A673 (cell line): Measurements from ENCODE around the gene TMEM202. TPM values are rescaled to one million over a fixed set of nuclear protein-coding genes. Genes with fewer than 3 reads are reported as not detected.

Source experiments
- BruUV-seq: library from RNA; stranded (reverse); fragments of 400-500 nt; replicated peaks from 2 replicates; lab custom pipeline; 2021; lab: Mats Ljungman, UMichigan
- CTCF ChIA-PET: fragments of 300-600 bp; sonication (Branson Sonifier 250); formaldehyde crosslinking; loops from one replicate; lab custom pipeline; 2022; ENCODE audit warnings: antibody characterized with exemption; lab: Charles Lee
- POLR2A ChIA-PET: fragments of 300-600 bp; sonication (Branson Sonifier 250); formaldehyde crosslinking; loops from one replicate; lab custom pipeline; 2022; ENCODE audit warnings: antibody characterized with exemption; ENCODE audit not compliant: low non-redundant PET; lab: Charles Lee
- DNase-seq: peaks from one replicate; pipeline ENCODE4 v3.0.0-alpha.2; 2015; ENCODE audit warnings: low spot score
- H3K27ac ChIP-seq: fragments of 200-600 bp; sonication (generic); 2 replicates; pipeline ENCODE4 v1.5.1; 2016; ENCODE audit warnings: mixed run types, low read depth, mild to moderate bottlenecking, mixed read lengths, antibody characterized with exemption, low read length; ENCODE audit not compliant: poor library complexity, severe bottlenecking
- H3K27me3 ChIP-seq: fragments of 200-600 bp; sonication (generic); replicated peaks from 2 replicates; pipeline ENCODE4 v1.6.1; 2017; ENCODE audit warnings: mixed run types, low read depth, mild to moderate bottlenecking, mixed read lengths, antibody characterized with exemption, low read length; ENCODE audit not compliant: insufficient read depth, poor library complexity
- H3K36me3 ChIP-seq: fragments of 200-600 bp; sonication (generic); 2 replicates; pipeline ENCODE4 v1.6.1; 2016; ENCODE audit warnings: mixed run types, mild to moderate bottlenecking, mixed read lengths, antibody characterized with exemption, low read length; ENCODE audit not compliant: insufficient read depth, poor library complexity, severe bottlenecking
- H3K4me1 ChIP-seq: fragments of 200-600 bp; sonication (generic); 2 replicates; pipeline ENCODE4 v1.6.1; 2017; ENCODE audit warnings: mixed run types, mild to moderate bottlenecking, mixed read lengths, antibody characterized with exemption, low read length; ENCODE audit not compliant: insufficient read depth, poor library complexity, severe bottlenecking
- H3K4me3 ChIP-seq: fragments of 200-600 bp; sonication (generic); 2 replicates; pipeline ENCODE4 v1.5.1; 2016; ENCODE audit warnings: low read depth, mixed run types, mild to moderate bottlenecking, mixed read lengths, low read length; ENCODE audit not compliant: poor library complexity, severe bottlenecking
- H3K9me3 ChIP-seq: fragments of 200-600 bp; sonication (generic); 2 replicates; pipeline ENCODE4 v1.6.1; 2016; ENCODE audit warnings: mixed run types, low read depth, mild to moderate bottlenecking, mixed read lengths, antibody characterized with exemption, low read length; ENCODE audit not compliant: poor library complexity, severe bottlenecking
- EZH2 ChIP-seq: fragments of 200-600 bp; sonication (generic); IDR thresholded peaks from 2 replicates; pipeline ENCODE4 v1.6.1; 2017; ENCODE audit warnings: borderline replicate concordance, low read depth, mild to moderate bottlenecking, mixed read lengths, antibody characterized with exemption, low read length; ENCODE audit not compliant: poor library complexity, severe bottlenecking
- intact Hi-C: fragments of 100-400 bp; cut with micrococcal nuclease; formaldehyde crosslinking; loops from one replicate; pipeline ENCODE4 v1.10.0; 2022; ENCODE audit not compliant: unreplicated experiment
- total RNA-seq: library from RNA; stranded (reverse); gene quantifications from 2 replicates; pipeline ENCODE4 v1.2.3, GENCODE V29; 2021
- TF ChIP-seq, protein P1 (sequence below): fragments of 300-800, 200-600 bp; sonication (generic); conservative IDR thresholded peaks from 2 replicates; pipeline ENCODE4 v1.5.1; 2017; ENCODE audit warnings: low read depth, mild to moderate bottlenecking, antibody characterized with exemption, low read length, moderate library complexity, mixed read lengths

The TMEM202 gene
- total RNA-seq, 1 experiment from 2014 or later = not detected

DNA sequence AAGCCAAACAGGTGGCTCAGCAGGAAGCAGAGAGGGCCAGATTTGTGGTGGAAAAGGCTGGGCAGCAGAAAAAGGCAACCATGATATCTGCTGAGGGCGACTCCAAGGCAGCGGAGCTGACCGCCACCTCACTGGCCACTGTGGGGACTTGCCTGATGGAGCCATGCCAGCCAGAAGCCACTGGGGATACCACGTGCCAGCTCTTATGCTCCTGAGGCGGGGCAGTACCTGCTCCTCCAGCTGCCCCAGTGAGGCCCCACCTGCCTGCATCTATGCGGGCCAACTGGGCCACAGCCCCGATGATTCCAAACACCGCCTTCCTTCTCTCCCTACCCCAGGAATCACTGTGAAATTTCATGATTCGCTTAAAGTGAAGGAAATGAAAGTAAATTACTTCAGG lies 53.1 kb downstream of the TMEM202 start:
- H3K4me3 ChIP-seq = no peak overlapping the region
- CTCF ChIA-PET = no interaction called here
- H3K27me3 ChIP-seq = peaks cover 7% of the 10 kb centered on the region
- H3K4me1 ChIP-seq = no peaks in the 10 kb centered on the region
- no peaks in the 10 kb centered on the region for H3K36me3 ChIP-seq
- TF ChIP-seq EZH2 = no peak
- TF ChIP-seq, protein P1, sequence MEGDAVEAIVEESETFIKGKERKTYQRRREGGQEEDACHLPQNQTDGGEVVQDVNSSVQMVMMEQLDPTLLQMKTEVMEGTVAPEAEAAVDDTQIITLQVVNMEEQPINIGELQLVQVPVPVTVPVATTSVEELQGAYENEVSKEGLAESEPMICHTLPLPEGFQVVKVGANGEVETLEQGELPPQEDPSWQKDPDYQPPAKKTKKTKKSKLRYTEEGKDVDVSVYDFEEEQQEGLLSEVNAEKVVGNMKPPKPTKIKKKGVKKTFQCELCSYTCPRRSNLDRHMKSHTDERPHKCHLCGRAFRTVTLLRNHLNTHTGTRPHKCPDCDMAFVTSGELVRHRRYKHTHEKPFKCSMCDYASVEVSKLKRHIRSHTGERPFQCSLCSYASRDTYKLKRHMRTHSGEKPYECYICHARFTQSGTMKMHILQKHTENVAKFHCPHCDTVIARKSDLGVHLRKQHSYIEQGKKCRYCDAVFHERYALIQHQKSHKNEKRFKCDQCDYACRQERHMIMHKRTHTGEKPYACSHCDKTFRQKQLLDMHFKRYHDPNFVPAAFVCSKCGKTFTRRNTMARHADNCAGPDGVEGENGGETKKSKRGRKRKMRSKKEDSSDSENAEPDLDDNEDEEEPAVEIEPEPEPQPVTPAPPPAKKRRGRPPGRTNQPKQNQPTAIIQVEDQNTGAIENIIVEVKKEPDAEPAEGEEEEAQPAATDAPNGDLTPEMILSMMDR = no peak
- no peak overlapping the region for H3K27ac ChIP-seq
- POLR2A ChIA-PET = no interaction called here
- BruUV-seq = no TSS peak
- intact Hi-C loops = no loop called here
- no peak for DNase-seq
- H3K9me3 ChIP-seq = no peaks in the 10 kb centered on the region

DNA sequence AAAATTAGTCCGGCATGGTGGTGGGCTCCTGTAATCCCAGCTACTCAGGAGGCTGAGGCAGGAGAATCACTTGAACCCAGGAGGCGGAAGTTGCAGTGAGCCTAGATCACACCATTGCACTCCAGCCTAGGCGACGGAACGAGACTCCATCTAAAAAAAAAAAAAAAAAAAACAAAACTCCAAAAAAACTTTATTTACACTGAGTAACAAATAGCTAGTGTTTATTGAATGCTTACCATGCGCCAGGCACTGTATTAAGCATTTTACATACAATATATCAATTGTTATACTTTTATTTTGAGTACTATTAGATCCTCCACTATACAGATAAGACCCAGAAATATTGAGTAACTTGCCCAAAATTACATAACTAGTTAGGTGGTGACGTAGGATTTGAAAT lies 58.6 kb downstream of the TMEM202 start:
- no peaks in the 10 kb centered on the region for H3K9me3 ChIP-seq
- no peak for TF ChIP-seq EZH2
- TF ChIP-seq, protein P1 = no peak
- no peaks in the 10 kb centered on the region for H3K36me3 ChIP-seq
- ChIA-PET CTCF (no interaction called here), POLR2A (no interaction called here)
- no peak overlapping the region for H3K4me3 ChIP-seq
- H3K4me1 ChIP-seq = no peaks in the 10 kb centered on the region
- no peak for DNase-seq
- peaks cover 7% of the 10 kb centered on the region for H3K27me3 ChIP-seq
- intact Hi-C loops = no loop called here
- no peak overlapping the region for H3K27ac ChIP-seq
- BruUV-seq = no TSS peak

Other genes with a start within 250 kb of the TMEM202 start
- gene GRAMD2A, start 200.5 kb upstream of the TMEM202 start, total RNA-seq = 0.20 and 0.43 TPM in 2 replicates
- 1,606 and 1,955 TPM in 2 replicates for gene PKM, start 167.1 kb upstream of the TMEM202 start, total RNA-seq
- gene PARP6, start 125.8 kb upstream of the TMEM202 start, total RNA-seq = 68.0 and 71.4 TPM in 2 replicates
- gene CELF6, start 78.1 kb upstream of the TMEM202 start, total RNA-seq = not detected in 2 replicates
- 64.8 and 69.0 TPM in 2 replicates for gene HEXA, start 22.3 kb upstream of the TMEM202 start, total RNA-seq
- gene ARIH1, start 76.0 kb downstream of the TMEM202 start, total RNA-seq = 181 and 187 TPM in 2 replicates